HL-60 (cell line): Measurements from ENCODE around the gene EARS2.

Experiments used
- DNase-seq, 2 experiments: peaks; one replicate each; pipeline ENCODE4 v3.0.0-alpha.2; 2010 to 2020; ENCODE audit warnings: low read depth in 1 of 2, low spot score in 1 of 2
- H3K27ac ChIP-seq: fragments of 250-450 bp; sonication (Bioruptor Pico); replicated peaks from 2 replicates; pipeline ENCODE4 v1.5.1; 2020; ENCODE audit warnings: mild to moderate bottlenecking, moderate library complexity
- H3K27me3 ChIP-seq: fragments of 250-450 bp; sonication (Bioruptor Pico); 2 replicates; pipeline ENCODE4 v1.5.1; 2021; ENCODE audit warnings: mild to moderate bottlenecking, moderate library complexity; ENCODE audit not compliant: insufficient read depth, poor library complexity, severe bottlenecking
- H3K4me3 ChIP-seq: replicated peaks from 2 replicates; pipeline ENCODE4 v1.5.1; 2011; ENCODE audit warnings: mild to moderate bottlenecking, control low read depth, low read length; ENCODE audit not compliant: insufficient read depth
- GABPA ChIP-seq: IDR thresholded peaks from 2 replicates; pipeline ENCODE4 v1.6.1; 2012; ENCODE audit warnings: low read depth
- POLR2AphosphoS5 ChIP-seq: IDR thresholded peaks from 2 replicates; pipeline ENCODE4 v1.6.1; 2012; ENCODE audit warnings: low read depth
- SPI1 ChIP-seq: IDR thresholded peaks from 2 replicates; pipeline ENCODE4 v1.6.1; 2012; ENCODE audit warnings: low read depth, mild to moderate bottlenecking, borderline replicate concordance
- TF ChIP-seq, protein P1 (sequence below): IDR thresholded peaks from 2 replicates; pipeline ENCODE4 v1.6.1; 2012; ENCODE audit warnings: low read depth; ENCODE audit not compliant: insufficient replicate concordance
- TF ChIP-seq, protein P2 (sequence below): IDR thresholded peaks from one replicate; pipeline ENCODE4 v1.5.1; 2011; ENCODE audit warnings: low read length, control low read depth, inconsistent platforms; ENCODE audit not compliant: insufficient read depth

Gene EARS2

DNA sequence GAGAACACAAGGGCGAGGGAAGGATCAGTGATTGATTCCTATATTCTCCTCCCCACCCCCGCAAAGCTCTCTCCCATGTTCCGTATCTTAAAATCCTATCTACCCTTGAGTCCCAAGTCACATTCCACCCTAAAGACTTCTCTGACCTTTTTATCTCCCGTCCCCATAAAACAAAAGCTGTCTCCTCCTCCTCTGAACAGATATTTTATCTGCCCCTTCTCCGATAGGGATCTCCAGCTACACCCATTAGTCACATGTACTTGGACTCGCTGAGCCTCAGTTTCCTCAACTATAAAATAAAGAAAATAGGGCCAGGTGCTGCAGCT is 59.6 kb downstream of the EARS2 start:
- Histone ChIP-seq H3K4me3 (no peak overlapping the region), H3K27me3 (no peaks in the 10 kb centered on the region), H3K27ac (no peak overlapping the region)
- DNase-seq, result no peak
- no peak for TF ChIP-seq POLR2AphosphoS5
- TF ChIP-seq, protein P1, sequence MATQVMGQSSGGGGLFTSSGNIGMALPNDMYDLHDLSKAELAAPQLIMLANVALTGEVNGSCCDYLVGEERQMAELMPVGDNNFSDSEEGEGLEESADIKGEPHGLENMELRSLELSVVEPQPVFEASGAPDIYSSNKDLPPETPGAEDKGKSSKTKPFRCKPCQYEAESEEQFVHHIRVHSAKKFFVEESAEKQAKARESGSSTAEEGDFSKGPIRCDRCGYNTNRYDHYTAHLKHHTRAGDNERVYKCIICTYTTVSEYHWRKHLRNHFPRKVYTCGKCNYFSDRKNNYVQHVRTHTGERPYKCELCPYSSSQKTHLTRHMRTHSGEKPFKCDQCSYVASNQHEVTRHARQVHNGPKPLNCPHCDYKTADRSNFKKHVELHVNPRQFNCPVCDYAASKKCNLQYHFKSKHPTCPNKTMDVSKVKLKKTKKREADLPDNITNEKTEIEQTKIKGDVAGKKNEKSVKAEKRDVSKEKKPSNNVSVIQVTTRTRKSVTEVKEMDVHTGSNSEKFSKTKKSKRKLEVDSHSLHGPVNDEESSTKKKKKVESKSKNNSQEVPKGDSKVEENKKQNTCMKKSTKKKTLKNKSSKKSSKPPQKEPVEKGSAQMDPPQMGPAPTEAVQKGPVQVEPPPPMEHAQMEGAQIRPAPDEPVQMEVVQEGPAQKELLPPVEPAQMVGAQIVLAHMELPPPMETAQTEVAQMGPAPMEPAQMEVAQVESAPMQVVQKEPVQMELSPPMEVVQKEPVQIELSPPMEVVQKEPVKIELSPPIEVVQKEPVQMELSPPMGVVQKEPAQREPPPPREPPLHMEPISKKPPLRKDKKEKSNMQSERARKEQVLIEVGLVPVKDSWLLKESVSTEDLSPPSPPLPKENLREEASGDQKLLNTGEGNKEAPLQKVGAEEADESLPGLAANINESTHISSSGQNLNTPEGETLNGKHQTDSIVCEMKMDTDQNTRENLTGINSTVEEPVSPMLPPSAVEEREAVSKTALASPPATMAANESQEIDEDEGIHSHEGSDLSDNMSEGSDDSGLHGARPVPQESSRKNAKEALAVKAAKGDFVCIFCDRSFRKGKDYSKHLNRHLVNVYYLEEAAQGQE, result no peak
- no peak for TF ChIP-seq GABPA
- TF ChIP-seq SPI1, result no peak
- TF ChIP-seq, protein P2, sequence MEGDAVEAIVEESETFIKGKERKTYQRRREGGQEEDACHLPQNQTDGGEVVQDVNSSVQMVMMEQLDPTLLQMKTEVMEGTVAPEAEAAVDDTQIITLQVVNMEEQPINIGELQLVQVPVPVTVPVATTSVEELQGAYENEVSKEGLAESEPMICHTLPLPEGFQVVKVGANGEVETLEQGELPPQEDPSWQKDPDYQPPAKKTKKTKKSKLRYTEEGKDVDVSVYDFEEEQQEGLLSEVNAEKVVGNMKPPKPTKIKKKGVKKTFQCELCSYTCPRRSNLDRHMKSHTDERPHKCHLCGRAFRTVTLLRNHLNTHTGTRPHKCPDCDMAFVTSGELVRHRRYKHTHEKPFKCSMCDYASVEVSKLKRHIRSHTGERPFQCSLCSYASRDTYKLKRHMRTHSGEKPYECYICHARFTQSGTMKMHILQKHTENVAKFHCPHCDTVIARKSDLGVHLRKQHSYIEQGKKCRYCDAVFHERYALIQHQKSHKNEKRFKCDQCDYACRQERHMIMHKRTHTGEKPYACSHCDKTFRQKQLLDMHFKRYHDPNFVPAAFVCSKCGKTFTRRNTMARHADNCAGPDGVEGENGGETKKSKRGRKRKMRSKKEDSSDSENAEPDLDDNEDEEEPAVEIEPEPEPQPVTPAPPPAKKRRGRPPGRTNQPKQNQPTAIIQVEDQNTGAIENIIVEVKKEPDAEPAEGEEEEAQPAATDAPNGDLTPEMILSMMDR, result no peak

DNA sequence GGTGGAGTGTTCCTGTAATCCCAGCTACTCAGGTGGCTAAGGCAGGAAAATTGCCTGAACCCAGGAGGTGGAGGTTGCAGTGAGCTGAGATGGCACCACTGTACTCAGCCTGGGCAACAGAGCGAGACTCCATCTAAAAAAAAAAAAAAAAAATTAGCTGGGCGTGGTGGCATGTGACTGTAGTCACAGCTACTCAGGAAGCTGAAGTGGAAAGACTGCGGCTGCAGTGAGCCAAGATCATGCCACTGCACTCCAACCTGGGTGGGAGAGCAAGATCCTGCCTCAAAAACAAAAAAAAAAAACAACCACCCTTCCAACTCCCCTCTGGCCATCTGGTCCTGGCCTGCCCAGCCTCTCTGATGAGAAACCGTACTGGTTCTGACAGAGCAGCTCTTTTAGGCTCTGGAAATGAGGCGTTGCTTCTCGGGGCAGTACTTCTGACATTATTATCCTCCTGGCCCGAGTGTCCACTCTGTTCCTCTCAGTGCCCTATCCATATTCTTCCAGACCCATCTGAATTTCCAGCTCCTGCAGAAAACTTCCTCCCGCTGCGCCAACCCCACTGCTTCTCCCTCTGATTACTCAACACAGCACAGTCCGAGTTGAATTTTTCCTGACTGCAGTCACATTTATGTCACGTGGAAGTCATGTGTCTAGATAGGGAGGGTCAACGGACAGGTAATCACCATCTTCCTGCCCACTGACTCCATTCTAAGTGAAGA is 60.2 kb downstream of the EARS2 start:
- Histone ChIP-seq H3K27ac (no peak overlapping the region), H3K4me3 (no peak overlapping the region)
- DNase-seq, result no peak

DNA sequence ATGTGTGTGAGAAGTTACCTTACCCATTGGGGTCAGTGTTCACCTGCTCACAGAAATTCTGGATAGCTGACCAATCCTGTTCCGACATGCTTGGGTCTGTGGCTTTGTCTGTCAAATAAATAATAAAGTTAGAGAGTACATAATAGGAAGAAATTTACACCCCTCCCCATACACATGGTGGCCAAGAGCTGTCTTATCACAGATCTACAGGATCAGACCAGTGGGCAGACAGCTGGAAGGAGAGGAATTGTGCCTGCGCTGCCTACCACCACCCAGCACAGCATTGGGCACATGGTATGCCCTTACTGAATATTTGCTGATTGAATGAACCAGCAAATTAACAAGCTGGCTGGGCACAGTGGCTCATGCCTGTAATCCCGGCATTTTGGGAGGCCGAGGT is 61.5 kb downstream of the EARS2 start:
- TF ChIP-seq POLR2AphosphoS5 (no peak), GABPA (no peak), SPI1 (no peak)
- TF ChIP-seq, protein P1, result no peak
- TF ChIP-seq, protein P2, result no peak
- no peak overlapping the region for H3K27ac ChIP-seq
- H3K27me3 ChIP-seq, result no peaks in the 10 kb centered on the region
- no peak for DNase-seq
- no peak overlapping the region for H3K4me3 ChIP-seq

More for the DNA sequence above, 60.2 kb downstream of the EARS2 start:
- H3K27me3 ChIP-seq, result no peaks in the 10 kb centered on the region
- TF ChIP-seq SPI1, result no peak
- TF ChIP-seq GABPA, result no peak
- TF ChIP-seq, protein P1, result no peak
- TF ChIP-seq, protein P2, result no peak
- no peak for TF ChIP-seq POLR2AphosphoS5
